GM19468 (cell line): ENCODE data around the gene IGSF23.

Experiments
- ATAC-seq: cut with Tn5 transposase; IDR thresholded peaks from one replicate; pipeline ENCODE4 v1.9.1; 2021; ENCODE audit warnings: mild to moderate bottlenecking, moderate library complexity, moderate number of reproducible peaks; ENCODE audit not compliant: unreplicated experiment; ENCODE audit errors: extremely low read depth

IGSF23 gene

GRCh38 chr19:44613295-44614178, at the start of gene IGSF23:
IGSF23 (plus strand) TSS chr19:44613563; CDS start chr19:44613646, 83 bp downstream.
- no peak for ATAC-seq

DNA sequence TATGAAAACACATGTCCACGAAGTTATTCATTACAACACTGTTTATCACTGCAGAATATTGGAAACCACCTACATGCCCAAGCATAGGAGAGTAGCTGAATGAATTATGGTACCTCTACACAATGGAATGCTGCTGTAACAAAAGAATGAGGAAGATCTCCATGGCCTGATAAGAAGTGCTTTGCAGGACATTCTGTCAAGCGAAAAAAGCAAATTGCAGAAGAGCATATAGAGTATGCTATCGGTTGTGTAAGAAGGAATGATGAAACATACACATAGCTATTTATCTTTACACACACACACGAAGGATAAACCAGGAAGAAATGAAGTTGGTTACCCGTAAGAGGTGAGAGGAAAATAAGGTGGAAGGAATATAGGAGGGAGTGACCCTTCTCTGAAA, 46.4 kb upstream of the IGSF23 start:
- no peak for ATAC-seq

DNA sequence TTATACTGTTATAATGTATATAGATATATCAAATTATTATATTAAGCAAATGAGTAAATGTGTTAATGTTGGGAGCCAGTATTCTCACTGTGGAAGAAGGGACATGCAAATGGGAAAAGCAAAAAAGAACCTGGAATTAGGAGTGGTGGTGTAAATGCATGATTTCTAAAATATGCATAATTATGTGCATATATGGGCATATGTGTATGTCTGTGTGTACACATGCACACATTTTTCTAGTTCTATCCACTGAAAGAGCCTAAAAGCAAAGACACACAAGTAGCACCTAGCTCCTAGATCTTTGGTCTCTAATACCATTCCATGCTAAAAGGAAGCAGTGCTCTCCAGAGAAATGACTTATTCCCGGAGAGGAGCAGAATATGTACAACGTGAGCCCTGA, 45.6 kb upstream of the IGSF23 start:
- ATAC-seq, result no peak

- no peak for ATAC-seq
These were observed 42.8 kb upstream of the IGSF23 start for GRCh38 chr19:44570603-44570983.

DNA sequence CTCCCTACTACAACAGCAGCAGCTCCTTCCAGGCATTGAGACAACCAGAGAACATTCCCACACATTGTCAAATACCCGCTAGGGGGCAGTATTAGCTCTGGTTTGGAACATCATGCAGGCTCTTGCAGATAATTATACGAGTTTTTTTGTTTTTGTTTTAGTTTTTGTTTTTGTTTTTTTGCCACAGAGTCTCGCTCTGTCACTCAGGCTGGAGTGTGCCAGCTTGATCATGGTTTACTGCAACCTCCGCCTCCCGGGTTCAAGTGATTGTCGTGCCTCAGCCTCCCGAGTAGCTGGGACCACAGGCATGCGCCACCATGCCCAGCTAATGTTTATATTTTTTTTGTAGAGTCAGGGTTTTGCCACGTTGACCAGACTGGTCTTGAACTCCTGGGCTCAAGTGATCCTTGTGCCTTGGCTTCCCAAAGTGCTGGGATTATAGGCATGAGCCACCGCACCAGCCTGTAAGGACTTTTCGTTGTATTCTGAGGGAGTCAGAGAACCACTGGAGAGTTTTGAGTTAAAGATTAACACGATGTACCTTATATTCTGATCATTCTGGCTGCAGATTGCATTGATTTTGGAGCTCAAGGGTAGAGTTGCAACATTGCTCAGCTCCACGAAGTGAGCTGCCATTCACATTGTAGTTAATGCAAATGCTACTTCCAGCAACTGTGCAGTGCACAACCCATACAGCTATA, 42.2 kb upstream of the IGSF23 start:
- ATAC-seq, result no peak

DNA sequence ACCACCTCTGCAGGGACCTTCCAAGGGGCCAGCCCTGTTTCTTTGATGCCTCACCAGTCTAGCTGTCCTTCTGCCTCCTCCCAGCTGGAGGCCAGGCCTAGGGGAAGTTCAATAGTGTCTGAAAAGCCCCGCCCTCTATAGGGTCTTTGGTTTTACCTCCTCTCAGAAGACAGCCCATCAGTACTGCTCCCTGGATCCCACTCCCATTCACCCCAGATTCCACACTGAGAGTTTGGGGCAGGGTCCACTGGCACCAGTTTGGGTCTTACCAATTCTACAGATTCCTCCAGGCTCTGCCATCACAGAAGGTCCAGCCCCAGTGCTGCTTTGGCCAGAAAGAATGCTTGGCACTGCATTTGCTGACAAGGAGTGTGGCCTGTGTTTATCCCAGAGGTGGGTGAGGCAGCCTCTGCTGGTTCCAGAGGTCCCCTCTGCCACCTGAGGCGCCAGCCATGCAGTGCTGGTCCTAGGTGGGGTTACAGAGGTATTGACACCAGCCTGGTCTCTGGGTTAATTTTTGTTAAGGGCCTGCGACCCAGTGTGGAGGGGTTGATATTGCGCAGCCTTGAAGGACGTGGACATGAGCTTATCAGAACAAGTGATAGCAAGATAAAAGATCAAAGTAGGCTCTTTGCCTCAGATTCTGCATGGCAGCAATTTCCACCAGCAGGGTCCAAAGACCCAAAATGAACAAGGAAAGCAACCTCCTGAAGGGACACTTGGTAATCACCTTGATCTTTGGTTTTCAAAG, 41.4 kb upstream of the IGSF23 start:
- no peak for ATAC-seq

DNA sequence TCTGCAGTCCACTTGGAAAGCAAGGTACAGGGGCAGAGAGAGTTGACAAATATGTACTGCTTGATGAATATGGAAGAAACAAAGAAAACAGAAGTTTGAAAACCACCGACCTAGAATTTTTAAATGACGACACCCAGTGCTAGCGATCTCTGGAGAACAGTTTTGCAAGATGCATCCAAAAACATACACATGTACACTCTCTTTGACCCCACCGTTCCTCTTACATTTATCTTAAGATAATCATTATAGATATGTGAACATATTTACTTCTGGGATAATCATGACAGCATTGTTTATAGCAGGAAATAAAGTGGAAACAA, 40.8 kb upstream of the IGSF23 start:
- no peak for ATAC-seq

- no peak for ATAC-seq
These were observed 40.2 kb upstream of the IGSF23 start for GRCh38 chr19:44573183-44573582.

DNA sequence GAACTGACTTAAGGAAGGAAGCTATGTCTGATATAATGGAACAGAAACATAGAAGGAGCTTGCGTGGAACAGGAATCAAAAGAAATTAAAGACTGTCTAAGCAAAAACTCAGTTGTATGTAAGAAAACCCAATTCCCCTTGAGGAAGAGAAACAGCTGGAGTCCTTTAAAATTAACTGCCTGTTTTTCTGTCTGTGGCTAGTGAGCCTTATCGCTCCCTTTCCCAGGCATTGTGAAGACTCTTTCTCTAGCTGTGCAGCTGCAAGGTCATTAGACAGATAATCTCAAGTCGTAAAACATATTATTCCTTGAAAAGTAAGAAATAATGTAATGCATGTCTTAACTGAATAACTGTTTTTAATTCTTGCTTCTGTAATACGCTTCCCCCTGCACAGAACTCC, 39.7 kb upstream of the IGSF23 start:
- no peak for ATAC-seq

GRCh38 chr19:44574186-44574950, 39.0 kb upstream of the IGSF23 start:
- no peak for ATAC-seq

GRCh38 chr19:44575116-44575700, 38.2 kb upstream of the IGSF23 start:
- no peak for ATAC-seq

- no peak for ATAC-seq
These were observed 36.4 kb upstream of the IGSF23 start for GRCh38 chr19:44576843-44577565.

DNA sequence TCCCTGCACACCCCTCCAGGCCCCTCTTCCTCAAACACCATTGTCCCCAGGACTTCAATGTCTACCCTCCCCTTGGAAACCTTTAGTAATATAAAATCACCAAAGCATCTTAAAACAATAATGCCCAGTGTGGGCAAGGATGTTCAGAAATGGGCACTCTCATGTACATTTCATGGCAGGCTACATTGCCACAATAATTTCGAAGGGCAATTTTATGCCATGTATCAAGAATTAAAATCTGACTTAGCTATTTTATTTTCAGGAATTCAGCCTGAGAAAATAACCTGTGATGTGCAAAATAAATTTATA, 35.8 kb upstream of the IGSF23 start:
- no peak for ATAC-seq

GRCh38 chr19:44579663-44580365, 33.5 kb upstream of the IGSF23 start:
- ATAC-seq, result no peak

DNA sequence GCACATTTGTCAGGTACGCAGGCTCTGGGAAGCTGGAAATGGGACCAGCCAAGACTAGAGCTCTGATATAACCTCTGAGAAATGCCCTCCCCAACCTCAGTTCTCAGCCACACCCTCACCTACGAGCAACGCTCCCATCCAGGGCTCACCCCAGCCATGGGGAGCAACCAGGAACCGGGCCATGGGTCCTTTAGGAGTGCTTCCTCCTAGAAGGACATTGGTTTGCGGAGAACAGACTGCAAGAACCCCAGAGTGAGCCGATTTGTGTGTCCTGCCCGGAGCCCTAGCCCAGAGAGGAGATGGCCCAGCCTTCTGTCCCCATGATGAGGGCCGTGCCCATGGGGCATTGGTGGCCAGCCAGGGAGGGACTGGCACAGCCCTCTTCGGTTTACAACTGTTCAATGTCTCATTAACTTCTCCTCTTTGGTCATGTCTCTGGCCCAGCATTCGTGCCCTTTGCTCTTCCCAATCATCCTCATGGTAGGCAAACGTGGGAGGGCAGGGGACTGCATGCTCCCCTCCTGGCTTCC, 32.9 kb upstream of the IGSF23 start:
- no peak for ATAC-seq

DNA sequence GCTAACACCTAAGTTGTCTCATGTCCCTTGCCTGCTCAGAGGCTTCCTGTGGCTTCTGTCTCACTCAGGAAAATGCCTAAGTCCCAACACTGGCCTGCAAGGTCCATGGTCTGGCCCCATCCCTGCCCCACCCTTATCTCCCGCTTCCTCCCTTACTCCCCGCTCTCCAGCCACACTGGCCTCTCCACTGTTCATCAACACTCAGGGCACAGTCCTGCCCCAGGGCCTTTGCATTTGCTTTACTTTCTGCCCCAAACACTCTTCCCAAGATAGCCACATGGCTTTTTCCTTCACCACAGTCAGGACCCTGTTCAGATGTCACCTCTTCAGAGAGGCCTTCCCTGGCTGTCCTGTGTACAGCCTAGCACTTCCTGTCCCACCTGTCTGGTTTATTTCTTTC, 32.1 kb upstream of the IGSF23 start:
- ATAC-seq, result no peak

GRCh38 chr19:44582581-44583265, 30.6 kb upstream of the IGSF23 start:
- no peak for ATAC-seq
